ENCODE data around the gene CLEC7A. TPM values are rescaled to one million over a fixed set of nuclear protein-coding genes. Genes with fewer than 3 reads are reported as not detected.

Gene CLEC7A
- total RNA-seq, 1 donor from 2014 or later: not detected

GRCh38 chr12:10171973-10172728 lies 42.2 kb upstream of the CLEC7A start, which contains the start of gene OLR1:
TSS of gene OLR1 (minus strand) at chr12:10172132. CDS start at chr12:10172077, 55 bp downstream.
- no peaks in the 10 kb centered on the region for H3K9me3 Mint-ChIP-seq (ENCODE audit: unreplicated experiment)
- no peaks in the 10 kb centered on the region for H3K27me3 Mint-ChIP-seq (ENCODE audit: unreplicated experiment)
- no peak within 1 kb of the TSS for H3K4me3 Mint-ChIP-seq (ENCODE audit: unreplicated experiment)

GRCh38 chr12:10170216-10170615 lies 40.2 kb upstream of the CLEC7A start:
- DNase-seq (ENCODE audit: low spot score): no peak
- no peak overlapping the region for H3K4me3 Mint-ChIP-seq (ENCODE audit: unreplicated experiment)
- H3K27ac Mint-ChIP-seq (ENCODE audit: unreplicated experiment): no peak overlapping the region
- H3K27me3 Mint-ChIP-seq (ENCODE audit: unreplicated experiment): no peaks in the 10 kb centered on the region
- no peaks in the 10 kb centered on the region for H3K9me3 Mint-ChIP-seq (ENCODE audit: unreplicated experiment)
- H3K4me1 Mint-ChIP-seq (ENCODE audit: unreplicated experiment): no peaks in the 10 kb centered on the region
- TF ChIP-seq CTCF (IDR thresholded peaks at IDR 0.05; ENCODE audit: unreplicated experiment): no peak
- no peaks in the 10 kb centered on the region for H3K36me3 Mint-ChIP-seq (ENCODE audit: low read depth, unreplicated experiment)

More at GRCh38 chr12:10171973-10172728, 42.2 kb upstream of the CLEC7A start, which contains the start of gene OLR1:
- H3K4me1 Mint-ChIP-seq (ENCODE audit: unreplicated experiment): no peaks in the 10 kb centered on the region
- TF ChIP-seq CTCF (IDR thresholded peaks at IDR 0.05; ENCODE audit: unreplicated experiment): no peak
- no peaks in the 10 kb centered on the region for H3K36me3 Mint-ChIP-seq (ENCODE audit: low read depth, unreplicated experiment)
- no peak for DNase-seq (ENCODE audit: low spot score)
- no peak within 1 kb of the TSS for H3K27ac Mint-ChIP-seq (ENCODE audit: unreplicated experiment)

DNA sequence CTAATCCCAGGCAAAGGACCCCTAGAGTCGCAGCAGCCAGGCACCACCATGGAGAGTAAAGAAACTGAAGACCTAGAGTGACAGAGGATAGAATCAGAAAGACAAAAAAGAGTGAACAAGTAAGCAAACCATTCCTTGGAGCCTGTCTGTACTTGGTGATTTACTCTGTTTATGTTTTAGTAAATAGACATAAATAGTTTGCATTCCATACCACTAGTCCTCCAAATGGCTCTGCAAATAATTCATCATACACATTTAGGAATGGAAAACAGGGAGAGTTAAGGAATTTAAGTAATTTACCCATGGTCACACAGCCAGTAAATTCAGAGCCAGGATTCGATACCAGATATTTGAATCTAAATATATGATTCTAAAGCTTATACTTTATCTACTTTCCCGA lies 39.1 kb upstream of the CLEC7A start:
- no peaks in the 10 kb centered on the region for H3K4me1 Mint-ChIP-seq (ENCODE audit: unreplicated experiment)
- H3K36me3 Mint-ChIP-seq (ENCODE audit: low read depth, unreplicated experiment): no peaks in the 10 kb centered on the region
- DNase-seq (ENCODE audit: low spot score): no peak
- no peak overlapping the region for H3K27ac Mint-ChIP-seq (ENCODE audit: unreplicated experiment)
- no peak for TF ChIP-seq CTCF (IDR thresholded peaks at IDR 0.05; ENCODE audit: unreplicated experiment)
- H3K4me3 Mint-ChIP-seq (ENCODE audit: unreplicated experiment): no peak overlapping the region
- H3K27me3 Mint-ChIP-seq (ENCODE audit: unreplicated experiment): no peaks in the 10 kb centered on the region
- H3K9me3 Mint-ChIP-seq (ENCODE audit: unreplicated experiment): no peaks in the 10 kb centered on the region

GRCh38 chr12:10167599-10167998 lies 37.6 kb upstream of the CLEC7A start:
- DNase-seq (ENCODE audit: low spot score): no peak
- H3K27ac Mint-ChIP-seq (ENCODE audit: unreplicated experiment): no peak overlapping the region
- H3K4me3 Mint-ChIP-seq (ENCODE audit: unreplicated experiment): no peak overlapping the region
- H3K27me3 Mint-ChIP-seq (ENCODE audit: unreplicated experiment): no peaks in the 10 kb centered on the region
- H3K36me3 Mint-ChIP-seq (ENCODE audit: low read depth, unreplicated experiment): no peaks in the 10 kb centered on the region
- H3K9me3 Mint-ChIP-seq (ENCODE audit: unreplicated experiment): no peaks in the 10 kb centered on the region
- TF ChIP-seq CTCF (IDR thresholded peaks at IDR 0.05; ENCODE audit: unreplicated experiment): no peak
- no peaks in the 10 kb centered on the region for H3K4me1 Mint-ChIP-seq (ENCODE audit: unreplicated experiment)

DNA sequence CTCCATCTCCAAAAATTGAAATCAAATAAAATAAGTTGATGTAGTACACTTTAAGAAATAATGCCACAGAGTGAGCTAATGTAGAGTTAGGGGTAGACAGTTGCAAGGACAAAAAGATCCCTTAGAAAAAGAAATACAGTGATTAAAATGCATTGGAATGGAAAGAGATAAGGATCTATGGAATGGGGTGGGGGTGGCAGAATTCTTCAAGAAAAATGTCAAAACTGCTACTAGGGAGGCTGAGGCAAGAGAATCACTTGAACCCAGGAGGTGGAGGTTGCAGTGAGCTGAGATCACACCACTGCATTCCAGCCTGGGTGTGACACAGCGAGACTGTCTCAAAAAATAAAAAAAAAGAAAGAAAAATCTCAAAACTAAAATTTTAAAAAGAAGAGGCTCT lies 35.4 kb upstream of the CLEC7A start:
- no peaks in the 10 kb centered on the region for H3K36me3 Mint-ChIP-seq (ENCODE audit: low read depth, unreplicated experiment)
- H3K27ac Mint-ChIP-seq (ENCODE audit: unreplicated experiment): no peak overlapping the region
- TF ChIP-seq CTCF (IDR thresholded peaks at IDR 0.05; ENCODE audit: unreplicated experiment): no peak
- DNase-seq (ENCODE audit: low spot score): no peak
- no peaks in the 10 kb centered on the region for H3K9me3 Mint-ChIP-seq (ENCODE audit: unreplicated experiment)
- H3K4me1 Mint-ChIP-seq (ENCODE audit: unreplicated experiment): no peaks in the 10 kb centered on the region
- H3K4me3 Mint-ChIP-seq (ENCODE audit: unreplicated experiment): no peak overlapping the region
- H3K27me3 Mint-ChIP-seq (ENCODE audit: unreplicated experiment): no peaks in the 10 kb centered on the region

Measured in endothelial cell (in vitro differentiated cells).